Suprapubic skin (tissue), 4 donors: ENCODE data around the gene RPS4Y1. TPM values are rescaled to one million over a fixed set of nuclear protein-coding genes. Genes with fewer than 3 reads are reported as not detected.

Experiments
- DNase-seq, 2 donors: peaks; one replicate each; pipeline ENCODE4 v3.0.0-alpha.2; 2019; ENCODE audit warnings: low spot score in 2 of 2
- H3K27ac ChIP-seq: fragments of 200-600 bp; sonication (generic); one replicate; pipeline ENCODE4 v1.5.1; 2019
- H3K27me3 ChIP-seq: fragments of 200-600 bp; sonication (generic); one replicate; pipeline ENCODE4 v1.5.1; 2019
- H3K36me3 ChIP-seq: fragments of 200-600 bp; sonication (generic); one replicate; pipeline ENCODE4 v1.5.1; 2019
- H3K4me1 ChIP-seq: fragments of 200-600 bp; sonication (generic); one replicate; pipeline ENCODE4 v1.5.1; 2019
- H3K4me3 ChIP-seq: fragments of 200-600 bp; sonication (generic); one replicate; pipeline ENCODE4 v1.5.1; 2019; ENCODE audit warnings: mild to moderate bottlenecking
- H3K9me3 ChIP-seq: fragments of 200-600 bp; sonication (generic); one replicate; pipeline ENCODE4 v1.5.1; 2019
- EP300 ChIP-seq: sonication (generic); formaldehyde crosslinking; IDR thresholded peaks from one replicate; pipeline ENCODE4 v1.6.1; 2017; ENCODE audit warnings: antibody characterized with exemption
- POLR2A ChIP-seq, 2 donors: fragments of 450-650 bp; IDR thresholded peaks; one replicate each; pipeline ENCODE4 v1.6.1; 2017; ENCODE audit warnings: antibody characterized with exemption in 2 of 2, mild to moderate bottlenecking in 2 of 2, moderate library complexity in 2 of 2
- POLR2AphosphoS5 ChIP-seq, 3 donors: sonication (generic); formaldehyde crosslinking; IDR thresholded peaks; one replicate each; pipeline ENCODE4 v1.6.1; 2017; ENCODE audit warnings: antibody characterized with exemption in 3 of 3
- WGBS: methylation state at CpG from one replicate; pipeline ENCODE4 v1.1.5; 2018; 5-methylcytosine and 5-hydroxymethylcytosine counted together
- total RNA-seq, 4 donors: library from RNA; depleted of rRNA; stranded (reverse); fragments of >200 nt; gene quantifications; one replicate each; pipeline ENCODE4 v1.1.0, GENCODE V29; 2016
- TF ChIP-seq, protein P1 (sequence below), 2 donors: fragments of 200-600 bp in 1 of 2; fragments of 450-650 bp in 1 of 2; sonication (generic) in 1 of 2; IDR thresholded peaks; one replicate each; pipeline ENCODE4 v1.5.1; 2016 to 2019; ENCODE audit warnings: antibody characterized with exemption in 2 of 2, mild to moderate bottlenecking in 1 of 2, moderate library complexity in 1 of 2

Gene RPS4Y1
- total RNA-seq, 4 donors from 2014 or later: 0.89 to 264 (median 260) TPM; not detected in 1

- H3K4me3 ChIP-seq: no peak overlapping the region
- no peak for DNase-seq
- H3K27me3 ChIP-seq: no peaks in the 10 kb centered on the region
- peaks cover 44% of the 10 kb centered on the region for H3K36me3 ChIP-seq
- TF ChIP-seq, protein P1, sequence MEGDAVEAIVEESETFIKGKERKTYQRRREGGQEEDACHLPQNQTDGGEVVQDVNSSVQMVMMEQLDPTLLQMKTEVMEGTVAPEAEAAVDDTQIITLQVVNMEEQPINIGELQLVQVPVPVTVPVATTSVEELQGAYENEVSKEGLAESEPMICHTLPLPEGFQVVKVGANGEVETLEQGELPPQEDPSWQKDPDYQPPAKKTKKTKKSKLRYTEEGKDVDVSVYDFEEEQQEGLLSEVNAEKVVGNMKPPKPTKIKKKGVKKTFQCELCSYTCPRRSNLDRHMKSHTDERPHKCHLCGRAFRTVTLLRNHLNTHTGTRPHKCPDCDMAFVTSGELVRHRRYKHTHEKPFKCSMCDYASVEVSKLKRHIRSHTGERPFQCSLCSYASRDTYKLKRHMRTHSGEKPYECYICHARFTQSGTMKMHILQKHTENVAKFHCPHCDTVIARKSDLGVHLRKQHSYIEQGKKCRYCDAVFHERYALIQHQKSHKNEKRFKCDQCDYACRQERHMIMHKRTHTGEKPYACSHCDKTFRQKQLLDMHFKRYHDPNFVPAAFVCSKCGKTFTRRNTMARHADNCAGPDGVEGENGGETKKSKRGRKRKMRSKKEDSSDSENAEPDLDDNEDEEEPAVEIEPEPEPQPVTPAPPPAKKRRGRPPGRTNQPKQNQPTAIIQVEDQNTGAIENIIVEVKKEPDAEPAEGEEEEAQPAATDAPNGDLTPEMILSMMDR (IDR thresholded peaks at IDR 0.05): no peak
- TF ChIP-seq POLR2AphosphoS5 (IDR thresholded peaks at IDR 0.05) (no peak), EP300 (no peak), POLR2A (IDR thresholded peaks at IDR 0.05) (no peak)
- peaks cover 6% of the 10 kb centered on the region for H3K4me1 ChIP-seq
- no peak overlapping the region for H3K27ac ChIP-seq
- no peaks in the 10 kb centered on the region for H3K9me3 ChIP-seq
- WGBS: no CpG with 5 or more reads among the region's 4 CpGs
These were observed 5.4 kb downstream of the RPS4Y1 start for GRCh38 chrY:2846791-2847190.

GRCh38 chrY:2848384-2848783, 7.0 kb downstream of the RPS4Y1 start:
- H3K4me1 ChIP-seq: peaks cover 3% of the 10 kb centered on the region
- no peak for DNase-seq
- H3K4me3 ChIP-seq: no peak overlapping the region
- peaks cover 44% of the 10 kb centered on the region for H3K36me3 ChIP-seq
- no peaks in the 10 kb centered on the region for H3K9me3 ChIP-seq
- H3K27me3 ChIP-seq: no peaks in the 10 kb centered on the region
- TF ChIP-seq POLR2AphosphoS5 (IDR thresholded peaks at IDR 0.05): no peak
- TF ChIP-seq EP300: no peak
- TF ChIP-seq POLR2A (IDR thresholded peaks at IDR 0.05): no peak
- TF ChIP-seq, protein P1 (IDR thresholded peaks at IDR 0.05): no peak
- WGBS: no CpG with 5 or more reads among the region's 2 CpGs
- no peak overlapping the region for H3K27ac ChIP-seq

- no peak overlapping the region for H3K4me3 ChIP-seq
- H3K36me3 ChIP-seq: peaks cover 47% of the 10 kb centered on the region
- TF ChIP-seq, protein P1 (IDR thresholded peaks at IDR 0.05): no peak
- no peak for TF ChIP-seq EP300
- TF ChIP-seq POLR2A (IDR thresholded peaks at IDR 0.05): no peak
- TF ChIP-seq POLR2AphosphoS5 (IDR thresholded peaks at IDR 0.05): no peak
- no CpG with 5 or more reads among the region's 1 CpG for WGBS
- DNase-seq: no peak
- H3K4me1 ChIP-seq: peaks cover 3% of the 10 kb centered on the region
- H3K27me3 ChIP-seq: no peaks in the 10 kb centered on the region
- no peaks in the 10 kb centered on the region for H3K9me3 ChIP-seq
- H3K27ac ChIP-seq: no peak overlapping the region
These were observed 8.0 kb downstream of the RPS4Y1 start for GRCh38 chrY:2849368-2849767.

DNA sequence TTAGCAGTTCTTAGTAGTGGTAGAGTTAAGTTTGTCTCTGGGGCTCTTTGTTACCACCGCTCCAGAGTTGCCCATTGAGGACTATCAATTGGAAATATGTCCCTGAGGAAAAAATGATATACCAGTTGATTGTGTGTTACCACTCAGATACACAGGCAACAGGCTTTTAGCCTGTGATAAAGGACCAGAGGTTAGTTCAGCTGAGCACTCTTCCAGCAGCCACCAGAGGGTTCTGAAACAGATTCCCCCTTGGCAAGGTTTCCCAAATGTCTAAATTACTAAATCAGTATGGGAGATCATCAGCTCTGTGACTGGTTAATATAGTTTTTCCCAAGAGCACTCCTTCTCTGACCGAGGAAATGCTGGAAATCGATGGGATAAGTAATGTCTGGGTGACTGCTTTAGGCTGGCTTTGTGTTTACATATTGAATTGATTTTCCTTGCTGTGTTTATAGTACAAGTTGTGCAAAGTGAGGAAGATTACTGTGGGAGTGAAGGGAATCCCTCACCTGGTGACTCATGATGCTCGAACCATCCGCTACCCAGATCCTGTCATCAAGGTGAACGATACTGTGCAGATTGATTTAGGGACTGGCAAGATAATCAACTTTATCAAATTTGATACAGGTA, 12.9 kb downstream of the RPS4Y1 start:
- peaks cover 27% of the 10 kb centered on the region for H3K36me3 ChIP-seq
- H3K27ac ChIP-seq: no peak overlapping the region
- peaks cover 4% of the 10 kb centered on the region for H3K4me1 ChIP-seq
- H3K9me3 ChIP-seq: no peaks in the 10 kb centered on the region
- no peaks in the 10 kb centered on the region for H3K27me3 ChIP-seq
- no CpG with 5 or more reads among the region's 6 CpGs for WGBS
- TF ChIP-seq POLR2A (IDR thresholded peaks at IDR 0.05) (no peak), EP300 (no peak), POLR2AphosphoS5 (IDR thresholded peaks at IDR 0.05) (no peak)
- TF ChIP-seq, protein P1 (IDR thresholded peaks at IDR 0.05): no peak
- H3K4me3 ChIP-seq: no peak overlapping the region
- DNase-seq: no peak

DNA sequence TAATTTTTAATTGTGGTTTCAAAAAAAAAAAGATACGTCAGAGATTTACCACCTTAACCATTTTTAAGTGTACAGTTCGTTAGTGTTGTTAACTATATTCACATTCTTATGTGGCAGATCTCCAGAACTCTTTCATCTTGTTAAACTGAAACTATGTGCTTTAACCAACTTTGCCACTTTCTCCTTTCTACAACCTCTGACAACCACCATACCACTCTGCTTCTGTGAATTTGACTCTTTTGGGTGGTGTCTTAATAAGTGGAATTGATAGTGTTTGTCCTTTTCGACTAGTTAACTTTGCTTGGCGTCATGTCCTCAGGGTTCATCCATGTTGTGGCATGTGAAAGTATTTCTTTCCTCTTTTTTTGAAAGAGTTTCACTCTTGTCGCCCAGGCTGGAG, 15.7 kb downstream of the RPS4Y1 start:
- WGBS: no CpG with 5 or more reads among the region's 5 CpGs
- H3K36me3 ChIP-seq: peaks cover 23% of the 10 kb centered on the region
- no peak overlapping the region for H3K27ac ChIP-seq
- no peaks in the 10 kb centered on the region for H3K27me3 ChIP-seq
- DNase-seq: no peak
- no peaks in the 10 kb centered on the region for H3K9me3 ChIP-seq
- peaks cover 7% of the 10 kb centered on the region for H3K4me1 ChIP-seq
- H3K4me3 ChIP-seq: no peak overlapping the region
- TF ChIP-seq POLR2AphosphoS5 (IDR thresholded peaks at IDR 0.05) (no peak), EP300 (no peak), POLR2A (IDR thresholded peaks at IDR 0.05) (no peak)
- TF ChIP-seq, protein P1 (IDR thresholded peaks at IDR 0.05): no peak
